IMR-90 (cell line): Measurements from ENCODE around the gene SMCO3.

Experiments
- BHLHE40 ChIP-seq: fragments of 150-350 bp; IDR thresholded peaks from 2 replicates; pipeline ENCODE4 v1.6.1; 2016; ENCODE audit warnings: mild to moderate bottlenecking, low read depth, low read length
- CEBPB ChIP-seq: IDR thresholded peaks from 2 replicates; pipeline ENCODE4 v1.6.1; 2012; ENCODE audit warnings: low read depth, low read length, improper control_type of control experiment
- POLR2A ChIP-seq: IDR thresholded peaks from 2 replicates; pipeline ENCODE4 v1.6.1; 2012; ENCODE audit warnings: mild to moderate bottlenecking, low read depth, low read length
- RCOR1 ChIP-seq: IDR thresholded peaks from 2 replicates; pipeline ENCODE4 v1.6.1; 2012; ENCODE audit warnings: mild to moderate bottlenecking, low read length, improper control_type of control experiment; ENCODE audit not compliant: insufficient replicate concordance
- RFX5 ChIP-seq: IDR thresholded peaks from 2 replicates; pipeline ENCODE4 v1.8.0; 2012; ENCODE audit warnings: low read depth, mild to moderate bottlenecking, low read length, moderate library complexity
- SMC3 ChIP-seq: fragments of 150-350 bp; IDR thresholded peaks from 2 replicates; pipeline ENCODE4 v1.6.1; 2016; ENCODE audit warnings: low read depth, mild to moderate bottlenecking, antibody characterized with exemption, low read length, moderate library complexity
- TF ChIP-seq, protein P1 (sequence below): conservative IDR thresholded peaks from 2 replicates; pipeline ENCODE4 v1.5.1; 2012; ENCODE audit warnings: mild to moderate bottlenecking, low read depth, low read length, improper control_type of control experiment

DNA sequence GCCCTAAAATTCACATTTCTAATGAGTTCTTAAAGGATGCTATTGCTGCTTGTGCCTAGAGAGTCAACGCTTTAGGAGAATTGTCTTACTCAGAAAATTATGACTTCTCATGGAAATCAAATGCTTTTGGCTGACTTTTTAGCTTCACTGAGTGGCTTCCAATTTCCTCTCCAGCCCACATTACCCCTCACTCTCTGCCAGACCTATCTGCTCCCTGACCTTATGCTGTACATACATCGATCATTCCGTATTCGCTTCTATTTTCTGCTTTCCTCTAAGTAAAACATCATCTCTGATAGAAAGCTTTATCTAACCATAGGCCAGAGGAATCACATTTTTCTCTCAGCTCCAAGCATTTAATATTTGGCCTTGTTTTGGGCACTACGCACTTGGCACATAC lies 12.5 kb upstream of the SMCO3 start:
- TF ChIP-seq, protein P1, sequence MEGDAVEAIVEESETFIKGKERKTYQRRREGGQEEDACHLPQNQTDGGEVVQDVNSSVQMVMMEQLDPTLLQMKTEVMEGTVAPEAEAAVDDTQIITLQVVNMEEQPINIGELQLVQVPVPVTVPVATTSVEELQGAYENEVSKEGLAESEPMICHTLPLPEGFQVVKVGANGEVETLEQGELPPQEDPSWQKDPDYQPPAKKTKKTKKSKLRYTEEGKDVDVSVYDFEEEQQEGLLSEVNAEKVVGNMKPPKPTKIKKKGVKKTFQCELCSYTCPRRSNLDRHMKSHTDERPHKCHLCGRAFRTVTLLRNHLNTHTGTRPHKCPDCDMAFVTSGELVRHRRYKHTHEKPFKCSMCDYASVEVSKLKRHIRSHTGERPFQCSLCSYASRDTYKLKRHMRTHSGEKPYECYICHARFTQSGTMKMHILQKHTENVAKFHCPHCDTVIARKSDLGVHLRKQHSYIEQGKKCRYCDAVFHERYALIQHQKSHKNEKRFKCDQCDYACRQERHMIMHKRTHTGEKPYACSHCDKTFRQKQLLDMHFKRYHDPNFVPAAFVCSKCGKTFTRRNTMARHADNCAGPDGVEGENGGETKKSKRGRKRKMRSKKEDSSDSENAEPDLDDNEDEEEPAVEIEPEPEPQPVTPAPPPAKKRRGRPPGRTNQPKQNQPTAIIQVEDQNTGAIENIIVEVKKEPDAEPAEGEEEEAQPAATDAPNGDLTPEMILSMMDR: no peak
- TF ChIP-seq CEBPB: no peak
- no peak for TF ChIP-seq SMC3
- no peak for TF ChIP-seq RFX5
- TF ChIP-seq POLR2A: no peak
- no peak for TF ChIP-seq RCOR1
- TF ChIP-seq BHLHE40: no peak
